H1 (cell line): ENCODE results near the gene ZNF526. TPM values are rescaled to one million over a fixed set of nuclear protein-coding genes. Genes with fewer than 3 reads are reported as not detected.

Experiments used
- CTCF ChIA-PET: fragments of 300-600 bp; sonication (Branson Sonifier 250); formaldehyde crosslinking; loops from one replicate; lab custom pipeline; 2021; ENCODE audit not compliant: partially characterized antibody; lab: Charles Lee
- POLR2A ChIA-PET: fragments of 300-600 bp; sonication (Branson Sonifier 250); formaldehyde crosslinking; loops from one replicate; lab custom pipeline; 2021; ENCODE audit warnings: inconsistent platforms; ENCODE audit not compliant: partially characterized antibody; lab: Charles Lee
- DNase-seq, 2 experiments: peaks; one replicate each; pipeline versions ENCODE4 v3.0.0 to v3.0.0-alpha.2; 2010 to 2022; ENCODE audit warnings: low spot score in 2 of 2, low read depth in 1 of 2, mixed read lengths in 1 of 2
- FAIRE-seq: peaks from 2 replicates; lab custom pipeline; 2011; peaks lifted over from hg19 to GRCh38; lab: Jason Lieb, UNC
- H2AFZ ChIP-seq: 2 replicates; pipeline ENCODE4 v1.8.1; 2012; ENCODE audit warnings: low read length, inconsistent platforms
- H2AK5ac ChIP-seq: 2 replicates; pipeline ENCODE4 v1.6.1; 2013; ENCODE audit warnings: low read depth, low read length
- H2BK120ac ChIP-seq: replicated peaks from 2 replicates; pipeline ENCODE3; 2013; ENCODE audit warnings: low read depth, low read length, inconsistent platforms
- H2BK12ac ChIP-seq: 2 replicates; pipeline ENCODE4 v1.6.1; 2013; ENCODE audit warnings: low read depth, low read length
- H2BK15ac ChIP-seq: 2 replicates; pipeline ENCODE4 v1.6.1; 2013; ENCODE audit warnings: low read length
- H2BK20ac ChIP-seq: 2 replicates; pipeline ENCODE4 v1.6.1; 2013; ENCODE audit warnings: low read length
- H2BK5ac ChIP-seq: 2 replicates; pipeline ENCODE4 v1.6.1; 2013; ENCODE audit warnings: low read depth, low read length
- H3K14ac ChIP-seq: 2 replicates; pipeline ENCODE4 v1.6.1; 2013; ENCODE audit warnings: inconsistent platforms; ENCODE audit not compliant: insufficient read length
- H3K18ac ChIP-seq: 2 replicates; pipeline ENCODE4 v1.6.1; 2013; ENCODE audit warnings: low read length; ENCODE audit errors: extremely low read depth
- H3K23ac ChIP-seq: 2 replicates; pipeline ENCODE4 v1.6.1; 2013; ENCODE audit warnings: inconsistent platforms; ENCODE audit not compliant: insufficient read length
- H3K23me2 ChIP-seq: 2 replicates; pipeline ENCODE4 v1.6.1; 2013; ENCODE audit warnings: low read depth, low read length
- H3K27ac ChIP-seq: 2 replicates; pipeline ENCODE4 v1.6.1; 2011; ENCODE audit warnings: low read depth, low read length, inconsistent platforms
- H3K27me3 ChIP-seq, 4 experiments: replicated peaks in 1 of 4; 1 replicate in 1 of 4; 2 replicates in 3 of 4; pipeline versions ENCODE4 v1.6.1 to v1.8.1; 2011 to 2013; ENCODE audit warnings: low read length in 3 of 4, mild to moderate bottlenecking in 3 of 4, inconsistent platforms in 2 of 4, mixed read lengths in 2 of 4, moderate library complexity in 1 of 4; ENCODE audit not compliant: control insufficient read depth in 3 of 4, insufficient read depth in 3 of 4; ENCODE audit errors: extremely low read depth in 1 of 4
- H3K36me3 ChIP-seq, 4 experiments: 2 replicates each; pipeline versions ENCODE4 v1.6.1 to v1.8.1; 2011 to 2013; ENCODE audit warnings: mild to moderate bottlenecking in 4 of 4, low read length in 3 of 4, moderate library complexity in 2 of 4, control low read depth in 1 of 4, inconsistent platforms in 1 of 4; ENCODE audit not compliant: insufficient read depth in 4 of 4, control insufficient read depth in 2 of 4
- H3K4ac ChIP-seq: replicated peaks from 2 replicates; pipeline ENCODE3; 2013; ENCODE audit warnings: low read length, low read depth, mixed read lengths, inconsistent platforms; ENCODE audit not compliant: insufficient read length
- H3K4me1 ChIP-seq, 4 experiments: replicated peaks in 1 of 4; 1 replicate in 1 of 4; 2 replicates in 3 of 4; pipeline versions ENCODE4 v1.6.1 to v1.8.1; 2011 to 2013; ENCODE audit warnings: low read length in 3 of 4, inconsistent platforms in 2 of 4, mixed read lengths in 1 of 4; ENCODE audit not compliant: insufficient read depth in 4 of 4, control insufficient read depth in 3 of 4
- H3K4me2 ChIP-seq, 2 experiments: 2 replicates each; pipeline versions ENCODE4 v1.6.1 to v1.8.1; 2011 to 2013; ENCODE audit warnings: low read depth in 2 of 2, low read length in 2 of 2, control low read depth in 1 of 2, inconsistent platforms in 1 of 2, mild to moderate bottlenecking in 1 of 2; ENCODE audit not compliant: insufficient read depth in 1 of 2
- H3K4me3 ChIP-seq, 4 experiments: fragments of 200-600, 300-600 bp in 1 of 4; sonication (generic), shearing (Covaris generic), sonication (Bioruptor Twin) in 1 of 4; 2 replicates each; pipeline versions ENCODE4 v1.5.1 to v1.8.1; 2011 to 2016; ENCODE audit warnings: low read length in 4 of 4, low read depth in 3 of 4, control low read depth in 2 of 4, inconsistent platforms in 2 of 4, mild to moderate bottlenecking in 2 of 4, mixed read lengths in 1 of 4, moderate library complexity in 1 of 4; ENCODE audit not compliant: insufficient read depth in 2 of 4; ENCODE audit errors: extremely low read depth in 1 of 4
- H3K56ac ChIP-seq: replicated peaks from 2 replicates; pipeline ENCODE3; 2013; ENCODE audit warnings: low read depth, mild to moderate bottlenecking, mixed read lengths, low read length, inconsistent platforms; ENCODE audit not compliant: insufficient read length
- H3K79me1 ChIP-seq: 2 replicates; pipeline ENCODE4 v1.6.1; 2013; ENCODE audit warnings: low read depth, low read length, control low read depth
- H3K79me2 ChIP-seq, 2 experiments: 2 replicates each; pipeline versions ENCODE4 v1.6.1 to v1.8.1; 2012 to 2013; ENCODE audit warnings: low read length in 2 of 2, mild to moderate bottlenecking in 2 of 2, inconsistent platforms in 1 of 2; ENCODE audit not compliant: insufficient read depth in 2 of 2, control insufficient read depth in 1 of 2
- H3K9ac ChIP-seq, 4 experiments: replicated peaks in 1 of 4; 1 replicate in 1 of 4; 2 replicates in 3 of 4; pipeline versions ENCODE4 v1.6.1 to v1.8.1; 2011 to 2013; ENCODE audit warnings: low read depth in 3 of 4, low read length in 3 of 4, control low read depth in 2 of 4, mild to moderate bottlenecking in 2 of 4, moderate library complexity in 2 of 4, inconsistent platforms in 1 of 4; ENCODE audit errors: extremely low read depth in 1 of 4
- H3K9me3 ChIP-seq, 2 experiments: 2 replicates each; pipeline versions ENCODE4 v1.6.1 to v1.8.1; 2012 to 2013; ENCODE audit warnings: mild to moderate bottlenecking in 2 of 2, moderate library complexity in 2 of 2, control low read depth in 1 of 2, inconsistent platforms in 1 of 2, low read depth in 1 of 2, low read length in 1 of 2, mixed read lengths in 1 of 2; ENCODE audit not compliant: insufficient read depth in 2 of 2
- H4K20me1 ChIP-seq, 2 experiments: replicated peaks in 1 of 2; 2 replicates each; pipeline versions ENCODE3 to v1.8.1; 2011 to 2013; ENCODE audit warnings: inconsistent platforms in 2 of 2, low read length in 2 of 2, mild to moderate bottlenecking in 1 of 2; ENCODE audit not compliant: insufficient read depth in 2 of 2, control insufficient read depth in 1 of 2
- H4K5ac ChIP-seq: 2 replicates; pipeline ENCODE4 v1.6.1; 2013; ENCODE audit warnings: low read length, low read depth, mixed read lengths, inconsistent platforms; ENCODE audit not compliant: insufficient read length
- H4K8ac ChIP-seq: 2 replicates; pipeline ENCODE4 v1.8.0; 2013; ENCODE audit warnings: mild to moderate bottlenecking, moderate library complexity, low read length, inconsistent platforms; ENCODE audit not compliant: insufficient read depth; ENCODE audit errors: extremely low read depth
- H4K91ac ChIP-seq: replicated peaks from 2 replicates; pipeline ENCODE3; 2013; ENCODE audit warnings: low read length, mixed read lengths, inconsistent platforms; ENCODE audit not compliant: insufficient read length
- CHD2 ChIP-seq: IDR thresholded peaks from 2 replicates; pipeline ENCODE4 v1.6.1; 2012; ENCODE audit warnings: low read length, improper control_type of control experiment
- EGR1 ChIP-seq: IDR thresholded peaks from 2 replicates; pipeline ENCODE4 v1.6.1; 2011; ENCODE audit warnings: low read depth, low read length, borderline replicate concordance
- JUND ChIP-seq: IDR thresholded peaks from 2 replicates; pipeline ENCODE4 v1.6.1; 2011; ENCODE audit warnings: mild to moderate bottlenecking, improper control_type of control experiment, low read length
- NANOG ChIP-seq: IDR thresholded peaks from 2 replicates; pipeline ENCODE4 v1.6.1; 2011; ENCODE audit warnings: low read length, low read depth, mild to moderate bottlenecking, inconsistent platforms; ENCODE audit not compliant: insufficient read depth, poor library complexity, severe bottlenecking
- POLR2A ChIP-seq, 2 experiments: IDR thresholded peaks; 1 replicate in 1 of 2; 2 replicates in 1 of 2; pipeline ENCODE4 v1.6.1; 2011; ENCODE audit warnings: low read depth in 2 of 2, low read length in 2 of 2, mild to moderate bottlenecking in 2 of 2; ENCODE audit errors: control extremely low read depth in 1 of 2
- POU5F1 ChIP-seq: IDR thresholded peaks from 2 replicates; pipeline ENCODE4 v1.6.1; 2011; ENCODE audit warnings: low read depth, mild to moderate bottlenecking, low read length, moderate library complexity
- WGBS, 2 experiments: shearing (Covaris generic) in 1 of 2; methylation state at CpG; one replicate each; pipeline versions ENCODE4 v1.1.6 to v1.1.7; 2013 to 2015; ENCODE audit warnings: low lambda C conversion rate in 2 of 2, mixed read lengths in 2 of 2, inconsistent platforms in 1 of 2, low coverage in 1 of 2, missing lambda C conversion rate in 1 of 2; ENCODE audit not compliant: insufficient replicate concordance in 2 of 2, insufficient coverage in 1 of 2, insufficient read length in 1 of 2; ENCODE audit errors: extremely low coverage in 1 of 2, missing lambda C conversion rate in 1 of 2; 5-methylcytosine and 5-hydroxymethylcytosine counted together
- polyA plus RNA-seq, 7 experiments: library from polyadenylated mRNA; depleted of rRNA in 3 of 7; stranded (reverse) in 5 of 7; unstranded in 2 of 7; fragments of >200 nt in 5 of 7; fragments of 200-250 nt in 2 of 7; gene quantifications; 1 replicate in 5 of 7; 2 replicates in 1 of 7; 4 replicates in 1 of 7; pipeline versions ENCODE4 v1.2.1 to v1.2.3, GENCODE V29; 2011 to 2013; ENCODE audit warnings: missing spikeins in 2 of 7, mixed read lengths in 2 of 7
- total RNA-seq: library from RNA; stranded (reverse); fragmentation: NEBNext Ultra II Directional; extraction: Animal tissue kit (Norgen Biotek cat#: 25700); gene quantifications from 2 replicates; pipeline ENCODE4 v1.2.1, GENCODE V29; 2021

The ZNF526 gene
- total and polyA plus RNA-seq, 2 of the 8 experiments (the other 6 are each of a cell fraction or from before 2014, with no cell fraction given) = 8.4 to 14.1 TPM

- H2BK20ac ChIP-seq = no peak overlapping the region
- H2BK12ac ChIP-seq = no peak overlapping the region
- peaks cover 0 to 3% (median 0%) of the 10 kb centered on the region in 4 experiments; a peak in 2 of 8 replicates for H3K36me3 ChIP-seq
- H3K23me2 ChIP-seq = no peaks in the 10 kb centered on the region
- no peak overlapping the region for H2AFZ ChIP-seq
- H3K79me1 ChIP-seq = no peaks in the 10 kb centered on the region
- ChIA-PET CTCF (interaction anchor here (0.7 to 1.4 kb wide), 2 partner anchors 11 to 226 kb away, joined by 4 to 5 read pairs; no protein-coding TSS in a partner anchor), POLR2A (interaction anchor here (1.3 kb wide), 1 partner anchor 11 kb away, joined by 3 read pairs; no protein-coding TSS in a partner anchor)
- no peak overlapping the region for H4K5ac ChIP-seq
- no peaks in the 10 kb centered on the region for H3K79me2 ChIP-seq
- TF ChIP-seq POLR2A (IDR thresholded peaks at IDR 0.05; ENCODE audit: control extremely low read depth in 1 of 2, low read depth in 2 of 2, low read length in 2 of 2) = no peak
- no peak for TF ChIP-seq EGR1
- TF ChIP-seq JUND = no peak
- no peak for TF ChIP-seq CHD2
- no peak for TF ChIP-seq NANOG
- no peak for TF ChIP-seq POU5F1
- H2BK5ac ChIP-seq = no peak overlapping the region
- no peak overlapping the region for H3K18ac ChIP-seq
- H3K4me2 ChIP-seq = no peak overlapping the region
- WGBS, 2 experiments = 88% methylated on average over 1 of the region's 1 CpG; no CpG with 5 or more reads in 1 of the 2 experiments
- H3K4me3 ChIP-seq = no peak overlapping the region
- H3K56ac ChIP-seq = no peak overlapping the region
- no peak overlapping the region for H3K27ac ChIP-seq
- DNase-seq = no peak
- no peak overlapping the region for H2BK15ac ChIP-seq
- H4K20me1 ChIP-seq = peaks cover 0 to 2% of the 10 kb centered on the region in 2 experiments
- no peak overlapping the region for H3K4ac ChIP-seq
- peaks cover 0 to 3% (median 0%) of the 10 kb centered on the region in 4 experiments; a peak in 2 of 7 replicates for H3K27me3 ChIP-seq
- peaks cover 2 to 6% of the 10 kb centered on the region in 2 experiments; a peak in 1 of 4 replicates for H3K9me3 ChIP-seq
- no peak overlapping the region for H3K23ac ChIP-seq
- H3K9ac ChIP-seq = no peak overlapping the region
- no peak overlapping the region for H2AK5ac ChIP-seq
- no peak for FAIRE-seq
- no peak overlapping the region for H4K91ac ChIP-seq
- H3K14ac ChIP-seq = no peak overlapping the region
- H3K4me1 ChIP-seq = peaks cover 0 to 12% (median 9%) of the 10 kb centered on the region in 4 experiments; a peak in 6 of 7 replicates
- no peak overlapping the region for H4K8ac ChIP-seq
- no peak overlapping the region for H2BK120ac ChIP-seq
These were observed 26.8 kb upstream of the ZNF526 start for GRCh38 chr19:42193294-42193693.
